Stimulated activated naive CD4-positive, alpha-beta T cell treated with Interleukin-2 at 50 U/mL for 16 hours (primary cell): Measurements from ENCODE around the gene ATP8A2.

Source experiments
- DNase-seq: peaks from one replicate; lab custom pipeline; 2025; lab: John Stamatoyannopoulos, UW

ATP8A2 gene

DNA sequence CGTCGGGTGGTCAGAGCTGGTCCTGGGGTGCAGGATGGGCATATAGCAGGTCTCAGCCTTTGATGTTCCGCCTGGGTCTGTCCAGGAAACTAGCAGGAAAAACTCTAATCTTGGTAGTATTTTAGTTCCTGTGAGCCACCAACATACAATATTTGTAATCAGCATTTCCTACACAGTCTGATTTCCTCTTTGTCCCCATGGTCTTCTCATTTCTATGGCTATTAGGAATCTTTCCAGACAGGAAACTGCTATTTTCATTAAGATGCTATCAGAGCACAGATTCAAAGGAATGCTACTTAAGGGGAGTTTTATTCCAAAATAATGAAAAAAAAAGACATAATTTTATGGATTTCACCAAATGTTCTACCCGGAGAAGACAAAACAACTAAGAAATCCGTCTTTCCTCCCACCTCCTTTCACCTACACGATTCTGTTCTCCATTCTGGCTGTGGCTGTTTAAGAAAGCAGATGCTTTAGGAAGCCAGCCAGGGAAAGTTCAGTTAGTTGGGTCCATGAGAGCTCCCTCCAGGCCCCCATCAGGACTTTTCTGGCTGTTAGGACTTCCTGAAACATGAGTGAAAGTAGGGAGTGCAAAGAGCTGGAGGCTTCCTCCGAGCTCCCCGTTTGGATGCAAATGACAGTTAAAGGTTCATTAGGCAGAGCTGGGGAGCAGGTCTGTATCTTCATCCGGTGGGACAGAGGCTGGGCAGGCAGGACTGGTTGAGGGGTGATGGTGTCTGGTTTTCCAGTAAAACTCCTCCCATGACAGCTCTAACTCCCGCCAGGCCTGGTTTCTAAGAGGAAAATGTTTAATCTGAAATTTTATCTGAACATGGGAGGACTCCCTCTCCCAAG, 643.7 kb downstream of the ATP8A2 start:
- DNase-seq = no peak

DNA sequence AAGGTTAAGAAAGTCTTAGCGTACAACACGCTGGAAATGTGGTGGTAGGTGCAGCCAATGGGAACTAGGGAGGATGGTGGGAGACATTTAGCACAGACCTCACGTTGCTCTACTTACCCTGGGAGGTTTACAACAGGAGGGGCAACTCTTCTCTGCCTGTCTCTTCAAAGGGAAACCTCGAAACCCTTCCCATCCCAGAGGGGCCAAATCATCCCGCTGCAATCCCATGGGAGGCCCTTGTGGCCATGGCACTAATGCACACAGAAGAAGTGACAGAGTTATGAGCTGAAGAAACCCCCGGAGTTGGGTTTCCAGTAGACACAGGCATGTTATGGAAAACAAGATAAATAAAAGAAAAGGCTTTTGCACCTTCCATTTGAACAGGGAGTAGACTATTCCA, 644.4 kb downstream of the ATP8A2 start:
- no peak for DNase-seq

DNA sequence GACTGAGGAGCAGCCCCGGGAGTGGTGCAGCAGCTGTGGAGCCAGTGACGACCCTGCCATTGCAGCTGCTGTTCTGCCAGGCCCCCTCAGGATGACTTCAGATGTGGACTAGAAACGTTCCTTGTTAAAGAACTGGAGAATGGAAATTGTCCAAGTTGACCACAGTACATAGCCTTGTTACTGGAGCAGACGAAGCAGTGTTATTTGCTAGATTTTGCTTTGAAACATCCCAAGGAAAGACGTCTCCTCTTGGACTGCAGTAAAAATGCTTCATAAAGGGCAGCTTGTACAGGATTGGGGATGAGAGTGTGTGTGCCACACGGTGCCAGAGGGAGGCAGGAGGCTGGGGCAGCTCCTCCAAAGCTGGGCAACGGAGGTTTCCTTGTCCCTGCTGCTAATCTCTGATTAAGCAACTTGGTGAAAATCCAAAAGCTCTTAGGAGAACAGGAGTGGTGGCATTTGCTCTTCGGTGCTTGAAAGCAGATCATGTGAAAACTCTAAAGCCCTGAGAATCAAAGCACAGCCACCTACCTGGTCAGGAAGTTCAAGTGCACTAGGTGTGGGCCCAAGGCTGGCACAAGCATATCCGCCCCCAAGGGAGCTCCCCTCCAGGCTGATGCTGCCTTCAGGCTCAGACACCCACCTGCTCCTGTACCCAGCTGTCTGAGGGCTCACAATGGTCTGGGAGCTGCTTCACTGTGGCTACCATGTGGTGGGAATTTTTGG, 645.6 kb downstream of the ATP8A2 start:
- DNase-seq = no peak

DNA sequence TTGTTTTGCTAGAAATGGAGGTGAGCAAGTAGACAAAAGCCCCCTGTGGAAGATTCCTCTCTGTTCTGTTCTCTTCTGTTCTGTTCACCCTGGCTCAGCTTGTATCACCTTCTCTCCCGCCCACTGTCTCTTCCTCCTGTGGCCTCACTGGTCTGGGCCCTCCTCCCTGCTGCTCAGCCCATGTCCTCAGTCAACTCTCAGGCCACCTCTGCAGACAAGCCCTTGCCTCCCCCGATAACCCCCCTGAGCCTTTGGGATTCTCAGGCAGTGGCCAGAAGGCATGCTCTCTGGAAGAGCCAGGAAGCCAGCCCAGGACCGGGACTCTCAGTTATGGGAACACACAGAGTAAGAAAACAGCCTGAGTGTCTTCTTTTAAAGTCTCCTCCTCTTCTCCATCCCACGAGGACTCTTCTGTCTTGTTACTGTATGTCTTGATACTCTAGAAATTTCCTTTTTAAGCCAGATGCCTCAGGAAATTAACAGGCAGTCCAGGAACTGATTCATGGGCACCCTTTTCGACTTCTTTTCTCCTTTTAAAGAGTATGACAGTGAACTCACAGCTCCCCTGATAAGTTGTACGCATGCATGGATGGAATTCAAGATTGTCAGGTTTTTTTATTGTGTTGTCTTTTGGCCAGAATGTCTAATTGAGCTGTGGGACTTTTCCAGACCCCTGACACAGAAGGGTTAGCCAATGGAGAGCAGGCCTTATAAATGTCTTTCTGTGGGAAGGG, 646.3 kb downstream of the ATP8A2 start:
- no peak for DNase-seq

DNA sequence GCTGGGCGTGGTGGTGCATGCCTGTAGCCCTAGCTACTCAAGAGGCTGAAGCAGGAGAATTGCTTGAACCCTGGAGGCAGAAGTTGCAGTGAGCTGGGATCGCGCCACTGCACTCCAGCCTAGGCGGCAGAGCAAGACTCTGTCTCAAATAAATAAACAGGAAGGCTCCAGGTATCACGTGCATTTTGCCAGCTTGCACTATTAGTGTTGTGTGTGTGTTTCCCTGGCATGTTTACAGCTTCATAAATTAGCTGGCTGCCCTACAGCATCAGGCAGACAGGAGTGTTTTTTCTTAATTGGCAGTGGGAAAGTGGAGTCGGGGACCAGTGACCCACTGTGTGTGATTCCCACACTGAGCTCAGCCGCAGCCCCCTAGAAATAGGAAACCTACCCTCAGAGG, 647.5 kb downstream of the ATP8A2 start:
- DNase-seq = no peak

DNA sequence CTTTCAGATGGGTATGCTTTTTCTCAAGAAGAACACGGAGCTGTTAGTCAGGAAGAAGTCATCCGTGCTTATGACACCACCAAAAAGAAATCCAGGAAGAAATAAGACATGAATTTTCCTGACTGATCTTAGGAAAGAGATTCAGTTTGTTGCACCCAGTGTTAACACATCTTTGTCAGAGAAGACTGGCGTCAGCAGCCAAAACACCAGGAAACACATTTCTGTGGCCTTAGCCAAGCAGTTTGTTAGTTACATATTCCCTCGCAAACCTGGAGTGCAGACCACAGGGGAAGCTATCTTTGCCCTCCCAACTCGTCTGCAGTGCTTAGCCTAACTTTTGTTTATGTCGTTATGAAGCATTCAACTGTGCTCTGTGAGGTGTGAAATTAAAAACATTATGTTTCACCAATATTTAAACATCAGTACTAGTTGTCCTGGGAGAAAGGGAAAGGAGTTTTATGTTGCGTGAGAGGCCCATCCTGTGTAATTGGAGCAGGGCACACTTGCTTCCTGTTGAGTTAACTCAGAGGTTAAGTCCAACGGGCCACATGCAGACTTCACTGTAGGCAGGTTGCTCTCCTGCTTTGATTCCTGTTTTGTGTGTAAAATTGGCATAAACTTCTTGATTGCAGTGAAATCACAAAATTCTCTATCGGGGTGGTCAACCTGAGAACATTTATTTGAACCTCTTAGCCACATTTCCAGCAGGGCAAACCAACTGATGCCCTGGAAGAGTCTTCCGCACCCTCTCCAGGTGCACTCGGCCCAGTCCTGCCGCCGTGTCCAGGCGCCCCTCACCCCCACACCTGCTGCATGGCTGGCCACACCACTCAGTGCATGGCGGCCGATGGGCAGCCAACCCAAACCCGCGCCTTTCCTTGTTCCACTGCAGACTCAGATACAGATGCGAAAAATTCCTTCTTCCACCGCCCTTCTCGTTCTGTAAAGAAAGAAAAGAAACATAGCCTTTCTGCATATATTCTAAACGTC, 648.4 kb downstream of the ATP8A2 start:
- no peak for DNase-seq

DNA sequence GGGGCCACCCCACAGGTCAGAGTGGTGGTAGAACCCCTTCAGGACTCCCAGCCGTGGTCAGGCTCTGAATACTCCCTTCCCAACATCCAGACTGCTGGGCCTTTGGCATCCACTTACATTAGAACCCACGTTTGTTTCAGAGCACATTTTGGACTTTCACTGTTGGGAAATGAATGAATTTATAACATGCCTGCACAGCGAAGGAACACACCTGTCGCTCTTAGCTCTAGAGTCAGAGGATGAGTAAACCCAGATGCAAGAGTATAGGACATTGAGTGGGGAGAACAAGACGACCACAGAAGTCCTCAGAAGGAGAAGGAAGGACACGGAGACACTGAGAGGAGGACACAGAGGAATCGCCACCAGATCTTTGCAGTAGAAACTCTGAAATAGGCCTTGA, 649.1 kb downstream of the ATP8A2 start:
- no peak for DNase-seq

DNA sequence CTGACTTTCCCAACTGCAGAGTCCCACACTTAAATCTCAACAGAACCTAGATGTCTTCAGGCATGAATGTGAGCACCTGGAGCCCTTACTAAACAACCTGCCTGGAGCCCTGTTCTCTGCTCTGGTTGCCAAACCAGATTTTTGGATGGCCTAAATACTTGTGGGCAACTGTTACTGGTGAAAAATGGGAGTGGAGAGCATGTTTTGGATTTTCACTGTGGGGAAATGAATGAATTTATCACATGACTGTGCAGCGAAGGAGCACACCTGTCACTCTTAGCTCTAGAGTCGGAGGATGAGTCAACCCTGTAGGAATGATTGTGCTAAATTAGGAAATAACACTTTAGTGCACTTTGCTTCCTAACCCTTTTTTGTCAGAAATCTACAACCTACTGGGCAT, 649.7 kb downstream of the ATP8A2 start:
- no peak for DNase-seq

DNA sequence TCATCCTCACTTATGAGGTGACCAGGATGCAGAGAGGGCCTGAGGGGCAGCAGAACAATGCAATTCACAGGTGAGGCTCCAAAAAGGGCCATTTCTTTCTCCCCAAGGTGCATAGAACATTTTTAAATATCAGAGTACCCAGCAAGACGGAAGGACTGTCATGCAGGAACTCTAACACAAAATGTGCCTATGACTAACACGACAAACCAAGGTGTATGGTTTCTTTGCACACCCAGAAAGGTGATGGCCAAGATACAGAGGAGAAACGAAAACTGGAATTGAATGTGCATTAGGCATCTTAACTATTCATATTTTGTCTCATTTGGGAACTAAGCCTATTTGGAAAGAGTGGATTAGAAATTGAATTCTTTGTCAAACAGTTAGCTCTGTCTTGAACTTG, 650.2 kb downstream of the ATP8A2 start:
- no peak for DNase-seq

DNA sequence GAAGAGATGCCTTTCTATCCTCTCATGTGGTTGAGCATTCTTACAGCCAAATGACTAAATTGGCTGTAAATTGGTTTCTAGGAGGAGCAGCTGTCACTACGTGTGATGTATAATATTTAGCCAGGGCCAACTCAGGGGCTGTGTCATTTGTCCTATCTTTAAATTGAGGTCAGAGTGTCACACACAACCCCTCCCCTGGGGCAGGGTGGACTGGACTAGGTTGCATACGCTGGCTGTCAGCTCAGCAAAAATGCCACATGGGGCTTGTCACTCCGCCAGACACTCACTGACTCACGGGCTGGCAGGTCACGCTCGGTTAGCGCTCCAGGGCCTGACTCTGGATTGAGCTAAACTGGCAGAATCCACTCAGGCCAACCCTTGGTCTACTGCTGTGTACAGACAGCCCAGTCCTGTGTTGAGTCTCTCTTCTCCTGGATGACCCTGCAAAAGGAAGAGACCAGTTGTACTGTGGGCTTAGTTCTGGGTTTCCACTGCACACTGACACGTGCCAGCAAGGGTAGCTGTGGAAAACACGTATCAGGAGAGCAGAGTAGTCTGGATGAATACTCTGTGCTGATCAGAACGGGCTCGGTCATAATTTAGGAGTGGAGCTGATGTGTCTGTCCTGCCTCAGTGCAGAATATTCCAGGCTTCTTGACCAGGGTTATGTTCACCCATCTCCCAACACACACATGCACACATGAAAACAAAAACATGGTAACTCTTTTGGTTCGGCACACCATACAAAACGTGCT, 650.9 kb downstream of the ATP8A2 start:
- DNase-seq = no peak

DNA sequence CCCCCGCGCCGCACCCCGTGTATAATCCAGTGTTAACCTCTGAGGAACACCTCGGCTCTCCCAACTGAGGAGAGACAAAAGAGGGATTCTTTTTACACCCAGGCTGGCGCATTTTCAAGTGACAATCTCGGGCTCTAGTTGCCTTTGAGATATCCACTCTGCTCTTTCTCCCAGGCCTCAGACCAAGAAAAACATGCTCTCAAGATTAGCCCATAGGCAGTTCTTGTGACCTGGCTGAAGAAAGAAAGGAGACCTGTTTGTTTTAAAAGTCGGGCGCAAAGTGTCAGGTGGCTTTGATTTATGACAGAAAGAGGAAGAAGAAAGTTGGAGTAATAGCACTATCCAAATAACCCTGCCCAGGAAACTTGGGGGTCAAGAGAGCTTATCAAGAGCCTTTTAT, 652.8 kb downstream of the ATP8A2 start:
- DNase-seq = no peak

DNA sequence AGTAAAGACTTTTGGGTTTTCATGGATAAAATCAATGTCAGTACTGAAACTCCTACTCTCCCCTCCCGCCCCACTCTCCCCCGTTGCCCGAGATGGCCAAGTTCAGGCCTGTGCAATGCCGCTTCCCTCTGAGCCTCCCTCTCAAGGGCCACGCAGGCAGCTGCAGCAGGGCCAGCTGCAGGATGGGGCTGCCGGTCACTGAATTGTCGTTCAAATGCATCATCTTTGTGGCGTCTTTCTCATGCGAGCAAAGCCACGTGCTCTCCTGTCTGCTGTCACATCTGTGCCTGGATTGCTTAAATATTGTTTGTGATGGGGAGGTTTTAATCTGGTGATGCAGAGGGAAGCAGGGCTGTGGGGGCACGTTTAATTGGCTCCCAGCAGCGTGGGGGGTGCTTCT, 653.4 kb downstream of the ATP8A2 start:
- no peak for DNase-seq

DNA sequence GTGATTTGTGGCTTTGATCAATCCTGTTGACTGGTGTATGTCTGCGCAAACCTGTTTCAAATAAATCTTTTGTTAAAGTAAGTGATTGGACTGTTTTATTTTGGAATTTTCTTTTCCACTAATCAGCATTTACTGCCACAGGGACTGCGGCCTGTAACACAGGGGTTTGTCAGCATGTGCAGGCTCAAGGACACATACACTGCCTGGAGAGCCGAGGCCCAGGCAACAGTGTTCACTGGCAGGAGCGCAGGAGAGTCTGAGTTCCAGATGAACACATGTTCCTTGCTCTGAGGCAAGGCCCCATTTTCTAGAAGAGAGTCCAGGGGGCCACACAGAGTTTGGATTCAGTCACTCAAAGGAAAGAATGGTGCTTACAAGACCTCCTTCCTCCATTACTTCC, 654.0 kb downstream of the ATP8A2 start:
- DNase-seq = no peak

DNA sequence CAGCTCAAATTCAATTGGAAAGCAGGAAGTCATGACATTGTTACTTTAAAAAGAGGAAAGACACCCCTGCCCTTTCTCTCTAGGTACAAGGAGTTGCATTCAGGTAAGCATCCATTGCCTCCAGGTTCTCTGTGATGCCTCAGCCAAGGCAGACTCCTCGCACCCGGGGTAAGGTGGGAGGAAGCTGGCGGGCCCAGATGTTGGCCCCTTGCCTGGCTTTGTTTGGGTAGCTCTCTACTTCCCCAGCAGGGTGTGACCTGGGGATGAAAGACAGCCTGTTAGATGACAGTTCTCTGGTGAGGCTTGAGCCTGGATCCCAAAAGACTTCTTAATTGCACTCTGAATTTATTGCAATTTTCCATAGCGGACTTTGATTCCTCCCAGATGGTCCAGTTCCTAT, 654.4 kb downstream of the ATP8A2 start:
- DNase-seq = no peak

DNA sequence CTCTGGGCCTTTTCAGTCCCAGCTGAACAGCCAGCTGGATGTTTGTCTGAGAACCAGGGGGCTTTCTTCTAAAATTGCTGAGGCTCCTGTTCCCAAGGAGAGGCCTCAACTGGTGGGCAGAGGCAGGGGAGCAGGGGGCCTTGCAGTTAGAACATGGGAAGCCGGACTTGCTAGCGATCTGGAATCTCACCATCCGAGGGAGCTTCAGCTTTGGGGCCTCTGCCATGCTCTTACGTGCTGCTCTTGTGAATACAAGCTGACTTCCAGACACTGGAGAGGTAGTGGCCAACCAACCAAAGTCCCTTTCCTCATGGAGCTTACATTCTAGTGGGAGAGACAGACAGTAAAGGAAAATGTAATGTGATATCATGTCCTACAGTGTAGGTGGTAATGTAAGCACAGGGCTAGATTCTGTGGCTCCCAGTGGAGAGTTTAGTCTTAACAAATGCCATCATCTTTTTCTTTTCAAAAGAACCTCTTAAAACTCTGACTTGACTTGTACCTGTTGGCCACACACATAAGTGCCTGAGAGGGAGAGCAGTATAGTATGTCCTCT, 657.9 kb downstream of the ATP8A2 start:
- DNase-seq = no peak

DNA sequence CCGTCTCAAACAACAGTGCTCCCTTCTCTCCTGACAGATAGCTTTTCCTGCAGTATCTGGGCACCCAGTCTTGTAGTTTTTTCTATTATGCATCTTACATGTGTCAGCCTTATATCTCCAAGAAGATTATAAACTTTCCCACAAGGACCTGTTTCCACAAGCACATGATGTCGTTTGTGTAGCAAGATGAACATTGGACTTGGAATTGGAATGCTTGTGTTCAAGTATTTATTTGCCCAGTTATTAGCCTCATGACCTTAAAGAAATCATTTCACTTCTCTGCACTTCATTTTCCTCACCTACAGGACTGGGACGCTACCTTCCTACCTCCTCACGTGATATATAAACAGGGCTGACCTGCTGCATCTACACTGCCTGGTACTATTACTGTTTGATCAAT, 658.6 kb downstream of the ATP8A2 start:
- DNase-seq = no peak

DNA sequence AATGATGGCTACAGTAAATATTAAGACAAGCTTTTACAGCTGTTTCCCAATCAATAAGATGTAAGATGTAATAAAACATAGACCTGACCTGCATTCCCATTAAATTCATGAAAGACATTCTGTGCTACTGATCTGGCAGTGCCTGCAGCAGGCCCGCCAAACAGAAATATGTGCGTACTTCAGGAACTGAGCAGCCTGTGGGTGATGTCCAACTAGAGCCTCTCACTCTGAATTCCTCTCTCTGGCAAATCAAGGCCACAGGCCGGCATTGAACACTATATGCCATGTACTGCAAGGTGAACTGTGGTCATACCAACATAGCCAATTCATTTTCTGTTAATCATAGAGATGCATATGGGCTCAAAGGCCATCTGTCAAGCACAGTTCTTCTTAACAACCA, 662.2 kb downstream of the ATP8A2 start:
- DNase-seq = no peak

DNA sequence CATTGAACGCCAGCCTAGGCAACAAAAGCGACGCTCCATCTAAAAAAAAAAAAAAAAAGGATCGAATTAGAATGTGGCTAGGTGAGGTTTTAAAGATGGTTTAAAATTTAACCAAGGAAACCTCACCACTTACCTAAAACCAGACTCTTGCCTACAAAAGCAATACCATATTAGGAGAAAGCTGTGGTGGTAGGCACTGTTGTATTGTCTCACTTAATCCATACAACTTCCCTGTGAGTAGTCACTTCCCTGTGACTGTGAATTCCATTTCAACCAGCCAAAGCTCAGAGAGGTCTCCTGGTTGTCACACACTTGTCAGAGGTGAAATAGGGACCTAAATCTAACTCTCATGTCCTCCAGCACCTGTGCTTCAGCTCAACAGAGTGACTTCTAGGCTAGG, 664.6 kb downstream of the ATP8A2 start:
- no peak for DNase-seq

DNA sequence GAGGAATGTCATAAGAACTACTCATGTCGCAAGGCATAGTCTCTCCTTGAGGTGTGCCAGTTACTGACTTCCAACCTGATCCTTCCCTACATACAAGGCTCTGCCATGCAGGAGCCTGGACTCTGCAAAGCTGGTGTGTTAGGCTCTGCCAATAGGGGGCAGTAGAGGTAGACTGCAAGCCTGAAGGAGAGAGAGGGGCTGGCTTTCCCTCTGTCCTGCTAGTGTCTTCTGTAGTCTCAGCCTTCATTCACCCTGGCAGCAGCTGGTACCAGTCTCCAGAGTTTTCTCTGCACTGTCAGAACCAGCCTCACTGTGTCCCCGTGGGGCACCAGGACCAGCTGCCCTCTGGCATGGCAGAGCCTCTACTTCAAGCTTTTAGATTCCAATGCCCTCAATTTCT, 665.5 kb downstream of the ATP8A2 start:
- DNase-seq = no peak

DNA sequence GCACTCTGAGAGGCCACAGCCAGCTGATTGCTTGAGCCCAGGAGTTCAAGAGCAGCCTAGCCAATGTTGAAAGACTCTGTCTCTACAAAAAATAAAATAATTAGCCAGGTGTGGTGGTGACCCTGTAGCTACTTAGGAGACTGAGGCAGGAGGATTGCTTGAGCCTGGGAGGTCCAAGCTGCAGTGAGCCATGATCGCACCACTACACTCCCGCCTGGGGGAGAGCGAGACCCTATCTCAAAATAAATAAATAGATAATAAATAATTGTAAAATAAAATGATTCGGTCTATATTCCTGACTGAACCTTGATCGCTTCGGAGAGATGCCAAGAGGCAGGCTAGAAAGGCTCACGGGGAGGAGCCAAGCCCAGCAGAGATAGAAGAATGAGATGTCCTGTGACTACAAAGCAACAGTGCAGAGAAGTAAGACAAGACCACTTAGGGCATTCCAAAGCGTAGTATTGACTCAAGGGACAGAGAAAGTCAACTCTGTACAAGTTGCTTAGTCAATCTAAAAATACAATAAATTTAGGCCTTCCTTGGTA, 667.2 kb downstream of the ATP8A2 start:
- DNase-seq = no peak
